Activated T-helper 2 cell treated with anti-CD3 and anti-CD28 coated beads, Interferon-gamma antibody, Interleukin-2, Interleukin-4, amounts not matched to agents 10 μg/mL and 5 μg/mL and 100 μg/mL, durations not matched to agents 14 hours and 24 hours and 36 hours (primary cell): ENCODE results near the gene C1QA. TPM values are rescaled to one million over a fixed set of nuclear protein-coding genes. Genes with fewer than 3 reads are reported as not detected.
"Not testable (repeated sequence)": the region's sequence is repeated elsewhere in the genome, so short reads cannot be mapped to it uniquely, and the experiment has no call there.

Experiments used
- DNase-seq: peaks from one replicate; pipeline ENCODE4 v3.0.0; 2021; ENCODE audit warnings: low spot score
- H3K27ac Mint-ChIP-seq: one replicate; pipeline ENCODE4 v1.8.0; 2021; ENCODE audit warnings: mixed read lengths
- H3K27me3 Mint-ChIP-seq: one replicate; pipeline ENCODE4 v1.8.0; 2021; ENCODE audit warnings: low read depth, mixed read lengths
- H3K36me3 Mint-ChIP-seq: one replicate; pipeline ENCODE4 v1.8.0; 2021; ENCODE audit warnings: low read depth, mixed read lengths
- H3K4me1 Mint-ChIP-seq: one replicate; pipeline ENCODE4 v1.8.0; 2021; ENCODE audit warnings: low read depth, mixed read lengths
- H3K4me3 Mint-ChIP-seq: one replicate; pipeline ENCODE4 v1.8.0; 2021; ENCODE audit warnings: low read depth, mild to moderate bottlenecking, moderate library complexity, mixed read lengths
- H3K9me3 Mint-ChIP-seq: one replicate; pipeline ENCODE4 v1.8.0; 2021; ENCODE audit warnings: mixed read lengths
- intact Hi-C: fragments of 100-400 bp; cut with micrococcal nuclease; formaldehyde crosslinking; loops from one replicate; pipeline ENCODE4 v1.15.1; 2023
- total RNA-seq: library from RNA; stranded (reverse); gene quantifications from 2 replicates; pipeline ENCODE4 v1.2.3, GENCODE V29; 2022

C1QA gene
- total RNA-seq, 1 donor from 2014 or later, result not detected

DNA sequence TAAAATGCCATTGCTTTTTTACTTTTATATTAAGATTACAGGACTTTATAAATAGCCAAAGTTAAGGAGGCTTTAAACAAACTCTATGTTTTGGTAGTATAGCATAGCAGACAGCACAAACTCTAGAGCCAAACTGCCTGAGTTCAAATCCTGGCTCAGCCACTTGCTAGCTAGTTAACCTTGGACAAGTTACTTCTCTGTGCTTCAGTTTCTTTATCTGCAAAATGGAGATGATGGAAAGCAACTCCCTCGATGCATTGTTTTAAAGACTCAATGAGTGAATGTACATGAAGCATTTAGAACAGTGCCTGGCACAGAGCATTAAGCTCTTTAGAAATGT lies 38.0 kb downstream of the C1QA start:
- Mint-ChIP-seq H3K4me1 (peaks cover 6% of the 10 kb centered on the region), H3K9me3 (no peaks in the 10 kb centered on the region), H3K27me3 (peaks cover 33% of the 10 kb centered on the region), H3K27ac (no peak overlapping the region), H3K36me3 (no peaks in the 10 kb centered on the region), H3K4me3 (no peak overlapping the region)
- no peak for DNase-seq
- intact Hi-C loops, result no loop called here

DNA sequence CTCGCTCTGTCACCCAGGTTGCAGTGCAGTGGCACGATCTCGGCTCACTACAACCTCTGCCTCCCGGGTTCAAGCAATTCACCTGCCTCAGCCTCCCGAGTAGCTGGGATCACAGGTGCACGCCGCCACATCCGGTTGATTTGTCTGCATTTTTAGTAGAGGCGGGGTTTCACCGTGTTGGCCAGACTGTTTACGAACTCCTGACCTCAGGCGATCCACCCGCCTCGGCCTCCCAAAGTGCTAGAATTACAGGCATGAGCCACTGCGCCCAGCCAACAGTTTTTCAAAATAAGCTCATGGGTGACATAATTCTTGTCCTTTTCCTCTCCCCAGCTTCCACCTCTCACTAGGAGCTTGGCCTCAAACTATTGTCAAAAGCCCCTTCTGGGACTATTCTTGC lies 39.7 kb downstream of the C1QA start:
- H3K27ac Mint-ChIP-seq, H3K4me1 Mint-ChIP-seq, intact Hi-C loops, H3K4me3 Mint-ChIP-seq, DNase-seq, H3K9me3 Mint-ChIP-seq, H3K36me3 Mint-ChIP-seq: not testable (repeated sequence)
- peaks cover 26% of the 10 kb centered on the region for H3K27me3 Mint-ChIP-seq

DNA sequence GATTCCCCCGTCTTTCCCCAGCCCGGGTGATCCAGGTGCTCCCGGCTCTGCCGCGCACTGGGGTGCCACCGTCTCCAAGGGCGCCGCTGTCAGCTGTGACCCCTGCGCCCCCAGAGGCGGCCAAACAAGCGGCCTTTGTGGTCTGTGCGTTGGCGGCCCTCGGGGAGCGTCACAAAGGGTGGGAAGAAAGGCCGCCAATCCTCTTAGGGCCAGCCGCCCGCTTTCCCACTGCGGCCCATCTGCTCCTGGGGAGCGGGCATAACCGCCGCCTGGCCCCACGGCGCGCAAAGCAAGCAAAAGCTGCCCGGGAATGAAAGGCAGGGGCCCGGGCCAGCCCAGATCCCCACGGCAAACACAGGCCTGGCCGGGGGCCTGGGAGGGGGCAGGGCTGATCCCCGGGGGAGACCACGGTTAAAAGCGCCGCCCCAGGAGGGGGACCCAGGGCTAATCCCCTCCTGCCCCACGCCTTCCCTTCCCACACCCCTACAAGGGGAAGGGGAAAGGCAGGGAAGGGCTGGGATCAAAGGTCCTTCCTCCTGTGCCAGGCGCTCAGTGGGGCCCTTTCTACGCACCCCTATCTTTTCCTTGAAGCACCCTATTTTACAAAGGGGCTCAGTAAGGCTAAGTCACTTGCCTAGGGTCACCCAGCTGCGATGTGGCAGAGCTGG lies 40.6 kb downstream of the C1QA start:
- Mint-ChIP-seq H3K4me1 (peaks cover 6% of the 10 kb centered on the region), H3K36me3 (no peaks in the 10 kb centered on the region), H3K27me3 (peaks cover 20% of the 10 kb centered on the region), H3K9me3 (no peaks in the 10 kb centered on the region), H3K4me3 (no peak overlapping the region), H3K27ac (no peak overlapping the region)
- intact Hi-C loops, result no loop called here
- no peak for DNase-seq

DNA sequence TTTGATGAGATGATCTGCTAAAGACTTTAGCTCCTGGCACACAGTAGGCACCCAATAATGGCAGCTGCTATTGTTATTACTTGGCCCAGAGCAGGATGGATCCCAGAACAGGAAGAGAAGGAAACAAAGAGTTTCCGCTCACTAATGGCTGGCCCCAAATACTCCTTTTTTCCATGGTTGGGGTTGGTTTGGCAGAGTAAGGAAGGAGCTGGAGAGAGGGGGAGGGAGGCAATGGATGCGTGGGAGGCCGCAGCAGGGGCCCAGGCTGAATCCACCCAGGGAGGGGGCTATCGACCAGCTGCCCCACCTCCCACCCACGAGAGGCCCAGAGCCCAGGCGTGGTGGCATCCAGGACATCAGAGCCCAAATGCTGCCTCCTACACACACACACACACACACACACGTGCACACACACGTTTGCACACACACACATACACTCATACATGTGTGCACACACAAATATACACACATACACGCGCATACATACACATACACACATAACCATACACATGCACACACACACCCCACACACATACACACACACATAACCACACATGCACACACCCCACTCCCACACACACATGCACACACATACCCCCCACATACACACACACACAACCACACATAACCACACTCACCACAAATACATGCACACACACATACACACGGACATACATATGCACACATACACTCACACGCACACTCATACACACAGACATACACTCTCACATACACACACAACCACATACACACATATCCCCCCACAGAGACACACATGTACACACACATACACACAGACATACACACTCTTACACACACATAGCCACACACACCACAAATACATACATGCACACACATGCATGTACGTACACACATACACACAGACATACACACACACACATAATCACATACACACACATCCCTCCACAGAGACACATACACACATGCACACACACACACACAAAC lies 41.8 kb downstream of the C1QA start:
- intact Hi-C loops, result no loop called here
- H3K4me3 Mint-ChIP-seq, result no peak overlapping the region
- H3K36me3 Mint-ChIP-seq, result no peaks in the 10 kb centered on the region
- H3K4me1 Mint-ChIP-seq, result peaks cover 6% of the 10 kb centered on the region
- no peak for DNase-seq
- no peaks in the 10 kb centered on the region for H3K9me3 Mint-ChIP-seq
- H3K27me3 Mint-ChIP-seq, result peaks cover 10% of the 10 kb centered on the region
- H3K27ac Mint-ChIP-seq, result no peak overlapping the region

DNA sequence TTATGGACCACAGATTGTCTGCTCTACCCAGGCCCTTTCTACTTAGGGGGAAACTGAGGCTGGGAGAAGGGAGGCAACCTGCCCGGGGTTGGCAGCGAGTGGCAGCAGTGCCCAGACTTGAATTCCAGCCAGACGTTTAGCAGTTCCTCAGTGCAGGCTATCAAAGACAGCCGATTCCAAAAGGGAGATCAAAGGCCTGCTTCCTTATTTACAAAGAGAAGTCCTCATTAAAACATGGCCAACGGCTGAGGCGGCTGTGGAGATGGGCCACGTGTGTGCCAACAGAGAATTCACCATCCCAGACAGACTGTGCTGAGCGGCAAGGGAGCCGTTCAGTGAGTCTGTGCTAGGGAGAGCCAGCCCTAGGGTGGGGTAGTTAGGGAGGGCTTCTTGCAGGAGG lies 44.3 kb downstream of the C1QA start:
- intact Hi-C loops, result no loop called here
- Mint-ChIP-seq H3K27me3 (no peaks in the 10 kb centered on the region), H3K27ac (no peak overlapping the region), H3K36me3 (no peaks in the 10 kb centered on the region), H3K9me3 (no peaks in the 10 kb centered on the region), H3K4me3 (no peak overlapping the region), H3K4me1 (no peaks in the 10 kb centered on the region)
- no peak for DNase-seq

DNA sequence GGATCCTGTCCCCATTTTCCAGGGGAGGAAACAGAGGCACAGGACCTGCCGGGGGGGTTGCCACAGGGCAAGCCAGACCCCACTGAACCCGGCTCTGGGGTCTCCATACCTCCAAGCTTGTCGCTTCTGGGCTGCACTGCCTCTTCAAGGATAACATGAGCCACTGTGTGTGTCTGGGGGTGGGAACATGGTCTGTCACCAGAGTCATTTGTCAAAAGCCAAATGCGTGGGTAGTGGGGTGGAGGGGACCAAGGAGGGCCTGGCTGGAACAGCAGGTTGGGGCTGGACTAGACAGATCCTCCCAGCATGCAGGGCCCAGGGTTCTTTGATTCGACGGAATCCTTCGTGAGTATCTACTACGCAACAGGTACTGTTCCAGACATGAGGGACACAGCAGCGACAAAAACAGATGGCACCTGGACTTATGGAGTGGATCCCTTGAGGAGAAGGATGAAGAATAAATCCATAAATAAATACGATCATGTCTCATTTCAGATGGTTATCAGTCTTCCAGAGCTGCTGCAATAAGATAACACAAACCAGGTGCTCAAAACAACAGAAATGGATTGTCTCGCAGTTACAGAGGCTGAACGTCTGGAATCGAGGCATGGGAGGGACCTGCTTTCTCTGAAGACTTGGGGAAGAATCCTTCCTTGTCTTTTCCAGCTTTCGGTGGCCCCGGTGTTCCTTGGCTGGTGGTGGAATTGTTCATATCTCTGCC lies 45.3 kb downstream of the C1QA start:
- Mint-ChIP-seq H3K27ac (no peak overlapping the region), H3K27me3 (peaks cover under 1% of the 10 kb centered on the region), H3K9me3 (no peaks in the 10 kb centered on the region), H3K36me3 (no peaks in the 10 kb centered on the region), H3K4me1 (no peaks in the 10 kb centered on the region), H3K4me3 (no peak overlapping the region)
- DNase-seq, result no peak
- intact Hi-C loops, result no loop called here

DNA sequence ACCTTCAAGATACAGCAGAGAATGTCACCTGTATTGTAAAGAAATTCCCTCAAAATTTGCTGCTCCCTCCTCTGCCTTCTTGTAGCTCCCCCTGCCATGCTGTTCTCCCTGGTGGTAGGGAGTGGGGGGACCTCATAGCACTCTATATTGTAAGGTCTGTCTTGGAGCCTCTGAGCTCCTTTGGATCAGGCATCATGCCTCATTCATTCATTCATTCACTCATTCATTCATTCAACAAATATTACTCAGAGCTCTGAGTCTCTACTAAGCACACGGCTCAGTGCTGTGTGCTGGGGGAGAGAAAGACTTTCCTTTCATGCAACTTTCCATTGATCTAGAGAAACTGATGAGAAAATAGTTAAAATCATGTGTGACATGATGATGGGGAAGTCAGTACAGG lies 47.1 kb downstream of the C1QA start:
- no peak overlapping the region for H3K4me3 Mint-ChIP-seq
- DNase-seq, result no peak
- intact Hi-C loops, result no loop called here
- no peak overlapping the region for H3K27ac Mint-ChIP-seq
- peaks cover 6% of the 10 kb centered on the region for H3K27me3 Mint-ChIP-seq
- H3K9me3 Mint-ChIP-seq, result no peaks in the 10 kb centered on the region
- H3K36me3 Mint-ChIP-seq, result no peaks in the 10 kb centered on the region
- no peaks in the 10 kb centered on the region for H3K4me1 Mint-ChIP-seq

DNA sequence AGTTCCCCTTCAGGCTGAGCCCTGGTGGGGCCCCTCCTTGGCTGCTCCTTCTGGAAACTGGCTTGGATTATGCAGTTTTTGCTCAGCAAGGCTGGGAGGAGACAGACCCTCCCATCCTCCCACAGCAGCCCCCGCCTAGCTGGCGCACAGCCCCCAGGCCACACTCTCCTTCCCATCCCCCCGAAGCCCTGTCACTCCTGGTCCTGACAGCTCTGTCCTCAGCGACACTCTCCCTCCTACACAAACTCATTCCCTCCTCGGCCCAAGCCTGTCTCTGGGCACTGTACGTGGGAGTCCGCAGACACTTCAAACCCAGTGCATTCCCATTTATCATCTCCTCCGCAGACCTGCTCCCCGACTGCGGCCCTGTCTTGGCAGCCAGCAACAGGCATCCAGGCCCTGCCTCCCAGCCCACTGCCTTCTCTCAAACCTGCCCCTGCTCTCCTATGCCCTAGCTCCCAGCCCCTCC lies 49.2 kb downstream of the C1QA start:
- no peaks in the 10 kb centered on the region for H3K36me3 Mint-ChIP-seq
- no peaks in the 10 kb centered on the region for H3K4me1 Mint-ChIP-seq
- H3K27me3 Mint-ChIP-seq, result peaks cover 6% of the 10 kb centered on the region
- intact Hi-C loops, result no loop called here
- DNase-seq, result no peak
- no peaks in the 10 kb centered on the region for H3K9me3 Mint-ChIP-seq
- H3K27ac Mint-ChIP-seq, result no peak overlapping the region
- H3K4me3 Mint-ChIP-seq, result no peak overlapping the region

DNA sequence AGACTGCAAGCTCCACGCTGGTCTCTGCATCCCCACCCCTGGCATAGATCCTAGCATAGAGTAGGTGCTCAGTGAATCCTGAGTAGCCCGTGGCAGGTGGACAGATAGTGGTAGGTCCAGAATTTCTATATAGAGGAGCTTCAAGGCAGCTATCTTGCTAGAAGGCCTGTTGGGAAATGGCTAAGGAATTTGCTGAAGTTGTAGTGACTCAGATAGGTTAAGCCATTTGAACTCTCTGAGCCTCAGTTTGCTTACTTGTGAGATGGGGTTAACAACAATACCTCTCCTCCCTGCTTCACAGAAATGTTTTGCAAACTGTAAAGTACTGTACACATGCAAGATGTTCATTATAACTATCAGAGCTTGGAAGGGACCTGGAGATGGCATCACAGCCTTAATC lies 50.8 kb downstream of the C1QA start:
- Mint-ChIP-seq H3K27ac (no peak overlapping the region), H3K27me3 (peaks cover 6% of the 10 kb centered on the region), H3K36me3 (no peaks in the 10 kb centered on the region), H3K4me1 (no peaks in the 10 kb centered on the region), H3K4me3 (no peak overlapping the region), H3K9me3 (no peaks in the 10 kb centered on the region)
- intact Hi-C loops, result no loop called here
- DNase-seq, result no peak

DNA sequence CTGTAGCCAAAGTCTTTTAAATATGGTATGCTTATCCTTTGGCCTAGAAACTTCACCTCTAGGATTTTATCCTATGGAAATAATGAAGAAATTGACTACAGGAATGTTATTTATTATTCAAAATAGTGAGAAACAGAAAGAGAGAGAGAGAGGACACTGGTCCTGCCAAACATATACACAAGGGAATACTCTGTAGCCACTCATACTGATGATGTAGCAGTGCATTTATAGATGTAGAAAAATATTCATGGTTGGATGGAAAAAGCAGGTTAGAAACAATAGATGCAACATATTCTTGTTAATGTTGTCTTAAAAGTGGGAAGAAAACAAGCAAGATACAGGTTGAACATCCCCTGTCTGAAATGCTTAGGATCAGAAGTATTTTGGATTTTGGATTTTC lies 52.0 kb downstream of the C1QA start:
- intact Hi-C loops, result no loop called here
- Mint-ChIP-seq H3K27ac (no peak overlapping the region), H3K9me3 (no peaks in the 10 kb centered on the region), H3K36me3 (no peaks in the 10 kb centered on the region), H3K4me3 (no peak overlapping the region), H3K27me3 (peaks cover 6% of the 10 kb centered on the region), H3K4me1 (no peaks in the 10 kb centered on the region)
- no peak for DNase-seq
